Measurements from ENCODE around the gene PRPF39. TPM values are rescaled to one million over a fixed set of nuclear protein-coding genes. Genes with fewer than 3 reads are reported as not detected.

Gene PRPF39
- total RNA-seq, 1 donor from 2014 or later = 44.5 TPM

GRCh38 chr14:45134051-45134958 lies 50.4 kb downstream of the PRPF39 start, which contains the start of gene FKBP3:
FKBP3 (minus strand) TSS chr14:45134481; CDS start chr14:45134456, 25 bp downstream.
- Mint-ChIP-seq H3K4me1 (ENCODE audit: unreplicated experiment) (peaks cover 38% of the 10 kb centered on the region), H3K27me3 (ENCODE audit: unreplicated experiment) (no peaks in the 10 kb centered on the region), H3K4me3 (ENCODE audit: unreplicated experiment) (peak within 1 kb of the TSS; percentile 100), H3K36me3 (ENCODE audit: unreplicated experiment) (peaks cover 4% of the 10 kb centered on the region), H3K9me3 (ENCODE audit: unreplicated experiment) (no peaks in the 10 kb centered on the region), H3K27ac (ENCODE audit: unreplicated experiment) (peak within 1 kb of the TSS; percentile 98)
- TF ChIP-seq, protein P1, sequence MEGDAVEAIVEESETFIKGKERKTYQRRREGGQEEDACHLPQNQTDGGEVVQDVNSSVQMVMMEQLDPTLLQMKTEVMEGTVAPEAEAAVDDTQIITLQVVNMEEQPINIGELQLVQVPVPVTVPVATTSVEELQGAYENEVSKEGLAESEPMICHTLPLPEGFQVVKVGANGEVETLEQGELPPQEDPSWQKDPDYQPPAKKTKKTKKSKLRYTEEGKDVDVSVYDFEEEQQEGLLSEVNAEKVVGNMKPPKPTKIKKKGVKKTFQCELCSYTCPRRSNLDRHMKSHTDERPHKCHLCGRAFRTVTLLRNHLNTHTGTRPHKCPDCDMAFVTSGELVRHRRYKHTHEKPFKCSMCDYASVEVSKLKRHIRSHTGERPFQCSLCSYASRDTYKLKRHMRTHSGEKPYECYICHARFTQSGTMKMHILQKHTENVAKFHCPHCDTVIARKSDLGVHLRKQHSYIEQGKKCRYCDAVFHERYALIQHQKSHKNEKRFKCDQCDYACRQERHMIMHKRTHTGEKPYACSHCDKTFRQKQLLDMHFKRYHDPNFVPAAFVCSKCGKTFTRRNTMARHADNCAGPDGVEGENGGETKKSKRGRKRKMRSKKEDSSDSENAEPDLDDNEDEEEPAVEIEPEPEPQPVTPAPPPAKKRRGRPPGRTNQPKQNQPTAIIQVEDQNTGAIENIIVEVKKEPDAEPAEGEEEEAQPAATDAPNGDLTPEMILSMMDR (IDR thresholded peaks at IDR 0.05) = peak; percentile 33
- peak; percentile 98 for DNase-seq (ENCODE audit: extremely low spot score, unreplicated experiment)

GRCh38 chr14:45135156-45135555 lies 51.2 kb downstream of the PRPF39 start:
- TF ChIP-seq, protein P1 (IDR thresholded peaks at IDR 0.05) = no peak

DNA sequence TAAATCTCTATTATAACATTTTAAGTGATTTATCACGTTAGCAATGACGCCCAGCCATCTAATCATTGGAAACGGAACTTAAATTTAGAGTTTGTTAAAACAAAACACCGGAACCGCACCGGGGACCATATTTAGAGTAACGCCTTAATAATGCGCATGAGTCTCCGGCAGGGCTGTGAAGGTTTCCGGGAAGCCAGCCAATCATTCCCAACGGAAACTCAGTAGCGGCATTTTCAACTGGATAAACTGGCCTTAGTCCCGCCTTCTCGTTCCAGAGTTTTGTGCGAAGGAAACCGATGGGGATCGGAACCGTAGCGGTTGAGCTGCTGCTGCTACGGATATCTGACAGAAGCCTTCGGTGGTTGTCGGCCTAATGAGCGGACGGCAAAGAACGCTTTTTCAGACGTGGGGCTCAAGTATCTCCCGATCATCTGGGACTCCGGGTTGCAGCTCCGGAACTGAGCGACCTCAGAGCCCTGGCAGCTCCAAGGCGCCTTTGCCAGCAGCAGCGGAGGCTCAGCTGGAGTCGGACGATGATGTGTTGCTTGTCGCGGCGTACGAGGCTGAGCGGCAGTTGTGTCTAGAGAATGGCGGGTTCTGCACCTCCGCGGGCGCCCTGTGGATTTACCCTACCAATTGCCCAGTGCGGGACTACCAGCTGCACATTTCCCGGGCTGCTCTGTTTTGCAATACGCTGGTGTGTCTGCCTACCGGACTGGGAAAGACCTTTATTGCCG lies 51.9 kb downstream of the PRPF39 start, which contains the start of gene FANCM:
FANCM (plus strand) TSS at position 272 of the 737 bp plus-strand sequence; CDS start at position 374, 102 bp downstream.
- H3K27ac Mint-ChIP-seq (ENCODE audit: unreplicated experiment) = peak within 1 kb of the TSS; percentile 98
- peaks cover 36% of the 10 kb centered on the region for H3K4me1 Mint-ChIP-seq (ENCODE audit: unreplicated experiment)

More at GRCh38 chr14:45135156-45135555, 51.2 kb downstream of the PRPF39 start:
- no peaks in the 10 kb centered on the region for H3K9me3 Mint-ChIP-seq (ENCODE audit: unreplicated experiment)
- peaks cover 36% of the 10 kb centered on the region for H3K4me1 Mint-ChIP-seq (ENCODE audit: unreplicated experiment)
- peaks cover 1% of the 10 kb centered on the region for H3K36me3 Mint-ChIP-seq (ENCODE audit: unreplicated experiment)
- peak overlapping the region; percentile 98 for H3K27ac Mint-ChIP-seq (ENCODE audit: unreplicated experiment)
- H3K27me3 Mint-ChIP-seq (ENCODE audit: unreplicated experiment) = no peaks in the 10 kb centered on the region
- no peak for DNase-seq (ENCODE audit: extremely low spot score, unreplicated experiment)
- peak overlapping the region; percentile 100 for H3K4me3 Mint-ChIP-seq (ENCODE audit: unreplicated experiment)

GRCh38 chr14:45136399-45136798 lies 52.5 kb downstream of the PRPF39 start:
- H3K4me3 Mint-ChIP-seq (ENCODE audit: unreplicated experiment) = peak overlapping the region; percentile 100
- peak overlapping the region; percentile 98 for H3K27ac Mint-ChIP-seq (ENCODE audit: unreplicated experiment)
- H3K4me1 Mint-ChIP-seq (ENCODE audit: unreplicated experiment) = peaks cover 34% of the 10 kb centered on the region
- no peaks in the 10 kb centered on the region for H3K9me3 Mint-ChIP-seq (ENCODE audit: unreplicated experiment)
- TF ChIP-seq, protein P1 (IDR thresholded peaks at IDR 0.05) = no peak
- DNase-seq (ENCODE audit: extremely low spot score, unreplicated experiment) = no peak
- no peaks in the 10 kb centered on the region for H3K27me3 Mint-ChIP-seq (ENCODE audit: unreplicated experiment)
- peaks cover 1% of the 10 kb centered on the region for H3K36me3 Mint-ChIP-seq (ENCODE audit: unreplicated experiment)

More for the DNA sequence above, 51.9 kb downstream of the PRPF39 start, which contains the start of gene FANCM:
- Mint-ChIP-seq H3K27me3 (ENCODE audit: unreplicated experiment) (no peaks in the 10 kb centered on the region), H3K9me3 (ENCODE audit: unreplicated experiment) (no peaks in the 10 kb centered on the region), H3K36me3 (ENCODE audit: unreplicated experiment) (peaks cover 1% of the 10 kb centered on the region), H3K4me3 (ENCODE audit: unreplicated experiment) (peak within 1 kb of the TSS; percentile 100)
- TF ChIP-seq, protein P1 (IDR thresholded peaks at IDR 0.05) = no peak
- DNase-seq (ENCODE audit: extremely low spot score, unreplicated experiment) = peak; percentile 96

Measured in osteocyte (in vitro differentiated cells).